Activated B cell treated with CpG ODN at 0.5 μM for 24 hours (primary cell): ENCODE data around the gene MYG1. TPM values are rescaled to one million over a fixed set of nuclear protein-coding genes. Genes with fewer than 3 reads are reported as not detected.

Source experiments
- ATAC-seq: fragments of 200-7000 bp; cut with Tn5 transposase; one replicate; pipeline ENCODE4 v1.10.0; 2021; ENCODE audit warnings: low read depth, mild to moderate bottlenecking, moderate library complexity
- CTCF ChIA-PET: fragments of 350-600 bp; sonication (Branson Sonifier 250); formaldehyde crosslinking; loops from one replicate; lab custom pipeline; 2021; ENCODE audit warnings: antibody characterized with exemption; lab: Charles Lee
- POLR2A ChIA-PET: fragments of 350-600 bp; sonication (Branson Sonifier 250); formaldehyde crosslinking; loops from one replicate; lab custom pipeline; 2021; ENCODE audit warnings: antibody characterized with exemption; lab: Charles Lee
- DNase-seq: peaks from one replicate; pipeline ENCODE4 v3.0.0; 2022
- H3K27ac Mint-ChIP-seq: one replicate; pipeline ENCODE4 v1.8.0; 2020; ENCODE audit warnings: mixed read lengths
- H3K27me3 Mint-ChIP-seq: one replicate; pipeline ENCODE4 v1.8.0; 2021; ENCODE audit warnings: mixed read lengths
- H3K36me3 Mint-ChIP-seq: one replicate; pipeline ENCODE4 v1.8.0; 2021; ENCODE audit warnings: low read depth, mixed read lengths
- H3K4me1 Mint-ChIP-seq: one replicate; pipeline ENCODE4 v1.8.0; 2021; ENCODE audit warnings: mixed read lengths
- H3K4me3 Mint-ChIP-seq: one replicate; pipeline ENCODE4 v1.8.0; 2020; ENCODE audit warnings: mild to moderate bottlenecking, mixed read lengths
- H3K9me3 Mint-ChIP-seq: one replicate; pipeline ENCODE4 v1.8.0; 2020; ENCODE audit warnings: mixed read lengths
- intact Hi-C: fragments of 100-400 bp; cut with micrococcal nuclease; formaldehyde crosslinking; loops from one replicate; pipeline ENCODE4 v1.15.1; 2024
- total RNA-seq: library from RNA; stranded (reverse); gene quantifications from 2 replicates; pipeline ENCODE4 v1.2.3, GENCODE V29; 2022
- TF ChIP-seq, protein P1 (sequence below): fragments of 200-600 bp; IDR thresholded peaks from one replicate; pipeline ENCODE4 v1.8.0; 2022; ENCODE audit warnings: antibody characterized with exemption, mild to moderate bottlenecking

The MYG1 gene
- total RNA-seq, 1 donor from 2014 or later, result 65.3 TPM

DNA sequence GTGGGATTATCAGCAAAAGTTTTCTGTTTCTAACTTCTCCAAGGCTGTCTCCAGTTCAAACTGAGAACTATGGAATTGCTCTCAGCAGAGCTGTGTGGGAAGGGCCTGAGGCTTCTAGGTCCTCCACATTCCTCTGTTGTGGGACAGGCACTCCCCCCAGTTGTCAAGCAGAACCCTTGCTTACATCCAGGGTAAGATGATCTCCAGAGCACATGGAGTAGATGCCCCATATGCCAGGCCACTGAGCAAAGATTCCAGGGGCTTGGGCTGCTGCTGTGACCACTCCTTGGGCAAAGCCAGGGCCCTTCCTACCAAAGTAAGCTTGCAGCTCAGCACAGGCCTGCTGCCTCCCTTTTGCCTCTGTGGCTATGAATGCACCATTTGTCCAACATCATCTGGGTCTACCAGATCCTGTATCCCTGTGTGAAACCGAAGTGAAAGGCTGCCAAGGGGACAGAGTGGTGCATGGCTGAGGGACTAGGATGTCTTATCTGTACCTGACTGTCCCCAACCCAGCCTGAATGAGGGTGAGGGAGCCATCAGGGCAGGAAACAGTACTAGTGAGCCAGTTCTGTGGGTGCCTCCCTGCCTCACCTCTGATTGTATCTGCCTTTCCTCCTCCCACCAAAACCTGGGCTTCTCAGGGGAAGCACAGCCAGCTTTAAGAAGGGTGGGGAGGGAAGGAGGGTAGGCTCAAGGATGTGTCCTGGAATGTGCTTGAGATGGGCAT, 44.5 kb upstream of the MYG1 start:
- H3K27me3 Mint-ChIP-seq, result no peaks in the 10 kb centered on the region
- ATAC-seq, result no peak
- ChIA-PET CTCF (interaction anchor here (1.0 to 4.4 kb wide), 3 partner anchors 13 to 86 kb away, joined by 3 to 27 read pairs (median 4); partner anchors contain the start of gene ESPL1), POLR2A (interaction anchor here (2.6 to 5.6 kb wide), 2 partner anchors 13 to 40 kb away, joined by 6 to 39 read pairs; partner anchors contain the start of genes ESPL1 and PFDN5)
- DNase-seq, result no peak
- peaks cover 18% of the 10 kb centered on the region for H3K36me3 Mint-ChIP-seq
- TF ChIP-seq, protein P1, sequence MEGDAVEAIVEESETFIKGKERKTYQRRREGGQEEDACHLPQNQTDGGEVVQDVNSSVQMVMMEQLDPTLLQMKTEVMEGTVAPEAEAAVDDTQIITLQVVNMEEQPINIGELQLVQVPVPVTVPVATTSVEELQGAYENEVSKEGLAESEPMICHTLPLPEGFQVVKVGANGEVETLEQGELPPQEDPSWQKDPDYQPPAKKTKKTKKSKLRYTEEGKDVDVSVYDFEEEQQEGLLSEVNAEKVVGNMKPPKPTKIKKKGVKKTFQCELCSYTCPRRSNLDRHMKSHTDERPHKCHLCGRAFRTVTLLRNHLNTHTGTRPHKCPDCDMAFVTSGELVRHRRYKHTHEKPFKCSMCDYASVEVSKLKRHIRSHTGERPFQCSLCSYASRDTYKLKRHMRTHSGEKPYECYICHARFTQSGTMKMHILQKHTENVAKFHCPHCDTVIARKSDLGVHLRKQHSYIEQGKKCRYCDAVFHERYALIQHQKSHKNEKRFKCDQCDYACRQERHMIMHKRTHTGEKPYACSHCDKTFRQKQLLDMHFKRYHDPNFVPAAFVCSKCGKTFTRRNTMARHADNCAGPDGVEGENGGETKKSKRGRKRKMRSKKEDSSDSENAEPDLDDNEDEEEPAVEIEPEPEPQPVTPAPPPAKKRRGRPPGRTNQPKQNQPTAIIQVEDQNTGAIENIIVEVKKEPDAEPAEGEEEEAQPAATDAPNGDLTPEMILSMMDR, result no peak
- no peak overlapping the region for H3K4me3 Mint-ChIP-seq
- peaks cover 68% of the 10 kb centered on the region for H3K4me1 Mint-ChIP-seq
- intact Hi-C loops, result no loop called here
- H3K9me3 Mint-ChIP-seq, result no peaks in the 10 kb centered on the region
- peak overlapping the region; percentile 91 for H3K27ac Mint-ChIP-seq

DNA sequence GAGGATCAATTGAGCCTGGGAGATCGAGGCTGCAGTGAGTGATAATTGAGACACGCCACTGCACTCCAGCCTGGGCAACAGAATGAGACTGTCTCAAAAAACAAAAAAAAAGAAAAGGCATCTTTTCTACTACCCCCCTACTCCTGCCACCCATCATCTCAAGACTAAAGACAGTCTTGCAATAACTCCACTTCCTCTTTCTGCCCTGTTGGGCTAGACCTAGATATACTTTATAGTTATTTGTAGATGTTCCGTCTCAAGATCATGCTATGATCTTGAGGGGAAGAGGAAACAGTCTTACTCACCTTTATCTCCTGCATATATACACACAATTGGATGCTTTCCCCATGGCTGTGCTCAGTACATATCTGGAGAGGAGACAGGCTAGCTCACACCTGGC, 43.5 kb upstream of the MYG1 start:
- no peaks in the 10 kb centered on the region for H3K27me3 Mint-ChIP-seq
- H3K4me3 Mint-ChIP-seq, result peak overlapping the region; percentile 67
- peaks cover 68% of the 10 kb centered on the region for H3K4me1 Mint-ChIP-seq
- intact Hi-C loops, result loop anchor here (1.0 to 2.0 kb wide), 6 partner anchors 12 to 75 kb away; partner anchors contain the start of genes AAAS, CSAD, ESPL1 and PFDN5
- ChIA-PET POLR2A (interaction anchor here (0.6 to 5.6 kb wide), 4 partner anchors 12 to 217 kb away, joined by 3 to 39 read pairs (median 6); partner anchors contain the start of gene ESPL1), CTCF (interaction anchor here (1.3 to 2.2 kb wide), 2 partner anchors 11 to 42 kb away, joined by 3 to 9 read pairs; partner anchors contain the start of gene ESPL1)
- DNase-seq (no peak), ATAC-seq (peak; percentile 77)
- TF ChIP-seq, protein P1, result no peak
- no peaks in the 10 kb centered on the region for H3K9me3 Mint-ChIP-seq
- H3K36me3 Mint-ChIP-seq, result peaks cover 18% of the 10 kb centered on the region
- peak overlapping the region; percentile 91 for H3K27ac Mint-ChIP-seq

DNA sequence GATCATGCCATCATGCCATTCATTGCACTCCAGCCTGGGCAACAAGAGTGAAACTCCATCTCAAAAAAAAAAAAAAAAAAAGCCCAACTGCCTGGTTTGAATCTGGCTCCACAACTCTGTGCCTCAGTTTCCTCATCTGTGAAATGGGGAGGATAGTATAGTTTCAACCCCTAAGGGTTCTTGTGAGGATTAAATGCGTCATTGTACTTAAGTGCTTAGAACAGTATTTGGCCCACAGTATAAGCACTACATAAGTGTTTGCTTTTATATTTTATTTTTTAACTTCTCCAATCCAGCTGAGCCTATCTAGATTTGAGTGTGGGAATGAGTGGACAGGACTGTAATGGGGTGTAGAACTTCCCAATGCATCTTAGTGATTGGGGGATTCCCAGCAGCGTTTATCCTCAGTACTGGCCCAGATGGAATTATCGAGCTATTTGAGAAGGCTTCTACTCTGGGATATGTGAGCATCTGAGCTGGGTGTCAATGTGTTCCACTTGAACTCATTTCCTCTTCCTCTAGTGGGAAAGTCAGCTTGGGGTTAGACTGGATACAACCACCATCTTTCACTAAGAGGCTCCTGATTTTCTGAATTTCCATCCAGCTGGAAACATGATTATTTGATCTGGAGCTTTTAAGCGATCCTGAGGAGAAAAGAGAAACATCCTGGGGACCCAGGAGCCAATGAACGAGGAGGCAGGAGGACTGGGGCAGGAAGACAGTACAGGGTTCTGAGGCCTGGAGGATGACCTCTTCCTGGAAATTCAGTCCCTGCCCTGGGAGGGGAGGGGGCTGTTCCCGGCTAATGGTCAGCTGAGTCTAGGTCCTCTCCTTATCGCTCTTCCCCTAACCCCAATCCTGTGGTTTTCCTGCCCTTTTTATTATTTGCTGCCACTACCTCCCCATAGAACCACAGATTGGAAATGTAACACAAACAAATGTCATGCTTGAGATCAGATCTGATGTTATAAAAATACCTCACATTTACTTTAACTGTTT, 40.7 kb upstream of the MYG1 start:
- H3K9me3 Mint-ChIP-seq, result no peaks in the 10 kb centered on the region
- TF ChIP-seq, protein P1, result no peak
- H3K27me3 Mint-ChIP-seq, result no peaks in the 10 kb centered on the region
- no peak overlapping the region for H3K4me3 Mint-ChIP-seq
- intact Hi-C loops, result no loop called here
- POLR2A ChIA-PET, result interaction anchor here (0.5 to 5.6 kb wide), 2 partner anchors 9 to 24 kb away, joined by 3 to 39 read pairs; partner anchors contain the start of gene ESPL1
- DNase-seq (no peak), ATAC-seq (no peak)
- H3K36me3 Mint-ChIP-seq, result peaks cover 11% of the 10 kb centered on the region
- peak overlapping the region; percentile 77 for H3K27ac Mint-ChIP-seq
- peaks cover 46% of the 10 kb centered on the region for H3K4me1 Mint-ChIP-seq
- CTCF ChIA-PET, result no interaction called here

DNA sequence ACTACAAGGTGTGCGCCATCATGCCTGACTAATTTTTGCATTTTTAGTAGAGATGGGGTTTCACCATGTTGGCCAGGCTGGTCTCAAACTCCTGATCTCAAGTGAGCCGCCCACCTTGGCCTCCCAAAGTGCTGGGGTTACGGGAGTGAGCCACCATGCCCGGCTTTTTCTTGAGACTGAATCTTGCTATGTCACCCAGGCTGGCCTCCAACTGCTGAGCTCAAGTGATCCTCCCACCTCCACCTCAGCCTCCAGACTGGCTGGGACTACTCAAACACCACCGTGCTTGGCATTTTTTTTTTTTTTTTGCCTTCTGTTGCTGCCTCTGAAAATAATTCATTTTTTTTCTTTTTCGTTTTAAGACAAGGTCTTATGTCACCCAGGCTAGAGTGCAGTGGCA, 39.6 kb upstream of the MYG1 start:
- intact Hi-C loops, result no loop called here
- Mint-ChIP-seq H3K27ac (no peak overlapping the region), H3K4me1 (peaks cover 39% of the 10 kb centered on the region), H3K27me3 (no peaks in the 10 kb centered on the region), H3K9me3 (no peaks in the 10 kb centered on the region), H3K36me3 (peaks cover 3% of the 10 kb centered on the region), H3K4me3 (no peak overlapping the region)
- DNase-seq (no peak), ATAC-seq (no peak)
- CTCF ChIA-PET, result no interaction called here
- POLR2A ChIA-PET, result interaction anchor here (0.7 kb wide), 4 partner anchors 11 to 1870 kb away, joined by 3 to 11 read pairs (median 4); no protein-coding TSS in a partner anchor
- TF ChIP-seq, protein P1, result no peak
